Stimulated activated CD4-positive, alpha-beta T cell treated with anti-CD3 and anti-CD28 coated beads, Interleukin-2, amount 100 ng/mL, for 48 hours (primary cell): ENCODE measurements around the gene C2CD2.

Experiments
- DNase-seq, 2 donors: peaks; one replicate each; pipeline ENCODE4 v3.0.0-alpha.2; 2020

C2CD2 gene

GRCh38 chr21:41881051-41881450, 72.8 kb downstream of the C2CD2 start:
- no peak for DNase-seq

- no peak for DNase-seq
These were observed 73.7 kb downstream of the C2CD2 start for GRCh38 chr21:41880153-41880552.

GRCh38 chr21:41879190-41879998, 74.4 kb downstream of the C2CD2 start, which contains the start of gene PRDM15:
Gene PRDM15, minus strand, starts transcription at chr21:41879344. Its CDS starts 18,981 bp downstream, at chr21:41860363.
- peak; percentile 79 to 82 for DNase-seq

- peak; percentile 64 to 69 for DNase-seq
These were observed 75.0 kb downstream of the C2CD2 start for GRCh38 chr21:41878831-41879189.

GRCh38 chr21:41877901-41878830, 75.7 kb downstream of the C2CD2 start:
- DNase-seq: peak in 1 of 2 donors; percentile 11

- no peak for DNase-seq
These were observed 76.7 kb downstream of the C2CD2 start for GRCh38 chr21:41876928-41877652.

GRCh38 chr21:41876396-41876795, 77.4 kb downstream of the C2CD2 start:
- no peak for DNase-seq

- DNase-seq: no peak
These were observed 78.7 kb downstream of the C2CD2 start for GRCh38 chr21:41875086-41875485.

GRCh38 chr21:41874611-41875010, 79.2 kb downstream of the C2CD2 start:
- no peak for DNase-seq

- DNase-seq: no peak
These were observed 80.4 kb downstream of the C2CD2 start for GRCh38 chr21:41873426-41873825.

- DNase-seq: no peak
These were observed 80.8 kb downstream of the C2CD2 start for GRCh38 chr21:41873005-41873404.

- DNase-seq: no peak
These were observed 82.4 kb downstream of the C2CD2 start for GRCh38 chr21:41871293-41872030.

- DNase-seq: no peak
These were observed 84.0 kb downstream of the C2CD2 start for GRCh38 chr21:41869771-41870170.

- DNase-seq: no peak
These were observed 85.6 kb downstream of the C2CD2 start for GRCh38 chr21:41868062-41868710.

GRCh38 chr21:41867313-41867712, 86.5 kb downstream of the C2CD2 start:
- no peak for DNase-seq

- DNase-seq: no peak
These were observed 87.5 kb downstream of the C2CD2 start for GRCh38 chr21:41866274-41866809.

- DNase-seq: no peak
These were observed 88.6 kb downstream of the C2CD2 start for GRCh38 chr21:41865002-41865777.

- DNase-seq: no peak
These were observed 89.4 kb downstream of the C2CD2 start for GRCh38 chr21:41864311-41865001.

- DNase-seq: no peak
These were observed 90.4 kb downstream of the C2CD2 start for GRCh38 chr21:41863439-41863740.

- no peak for DNase-seq
These were observed 91.8 kb downstream of the C2CD2 start for GRCh38 chr21:41861987-41862386.
